Activated T-cell treated with anti-CD3 and anti-CD28 coated beads, Interleukin-2, amount 50 U/mL, for 24 hours (primary cell): ENCODE results near the gene PDE7B.

Experiments
- DNase-seq: peaks from one replicate; pipeline ENCODE4 v3.0.0-alpha.2; 2020
- H3K27ac Mint-ChIP-seq: 2 replicates; pipeline ENCODE4 v1.8.0; 2020; ENCODE audit warnings: mild to moderate bottlenecking, mixed read lengths
- H3K27me3 Mint-ChIP-seq: 2 replicates; pipeline ENCODE4 v1.8.0; 2020; ENCODE audit warnings: mixed read lengths
- H3K36me3 Mint-ChIP-seq: 2 replicates; pipeline ENCODE4 v1.8.0; 2020; ENCODE audit warnings: low read depth, mixed read lengths
- H3K4me1 Mint-ChIP-seq: 2 replicates; pipeline ENCODE4 v1.8.0; 2020; ENCODE audit warnings: low read depth, mixed read lengths
- H3K4me3 Mint-ChIP-seq: 2 replicates; pipeline ENCODE4 v1.8.0; 2020; ENCODE audit warnings: mild to moderate bottlenecking, moderate library complexity, mixed read lengths
- H3K9me3 Mint-ChIP-seq: 2 replicates; pipeline ENCODE4 v1.8.0; 2020; ENCODE audit warnings: mixed read lengths

The PDE7B gene

GRCh38 chr6:136038531-136038930, 187.0 kb downstream of the PDE7B start:
- no peaks in the 10 kb centered on the region for H3K9me3 Mint-ChIP-seq
- H3K27ac Mint-ChIP-seq: no peak overlapping the region
- H3K4me3 Mint-ChIP-seq: no peak overlapping the region

GRCh38 chr6:136039185-136039584, 187.7 kb downstream of the PDE7B start:
- Mint-ChIP-seq H3K9me3 (no peaks in the 10 kb centered on the region), H3K27ac (no peak overlapping the region), H3K4me1 (peaks cover 7% of the 10 kb centered on the region), H3K36me3 (no peaks in the 10 kb centered on the region), H3K4me3 (no peak overlapping the region), H3K27me3 (peaks cover 8% of the 10 kb centered on the region)
- DNase-seq: no peak

More at GRCh38 chr6:136038531-136038930, 187.0 kb downstream of the PDE7B start:
- H3K36me3 Mint-ChIP-seq: no peaks in the 10 kb centered on the region
- peaks cover 7% of the 10 kb centered on the region for H3K4me1 Mint-ChIP-seq
- peaks cover 8% of the 10 kb centered on the region for H3K27me3 Mint-ChIP-seq
- no peak for DNase-seq

GRCh38 chr6:136050475-136050874, 199.0 kb downstream of the PDE7B start:
- H3K4me1 Mint-ChIP-seq: peaks cover 17% of the 10 kb centered on the region
- H3K27me3 Mint-ChIP-seq: no peaks in the 10 kb centered on the region
- no peaks in the 10 kb centered on the region for H3K9me3 Mint-ChIP-seq
- DNase-seq: no peak
- H3K36me3 Mint-ChIP-seq: no peaks in the 10 kb centered on the region
- no peak overlapping the region for H3K4me3 Mint-ChIP-seq
- no peak overlapping the region for H3K27ac Mint-ChIP-seq

- H3K4me3 Mint-ChIP-seq: peak overlapping the region; percentile 40
- H3K4me1 Mint-ChIP-seq: peaks cover 17% of the 10 kb centered on the region
- DNase-seq: no peak
- H3K27ac Mint-ChIP-seq: peak overlapping the region; percentile 44
- H3K9me3 Mint-ChIP-seq: no peaks in the 10 kb centered on the region
- H3K27me3 Mint-ChIP-seq: no peaks in the 10 kb centered on the region
- H3K36me3 Mint-ChIP-seq: no peaks in the 10 kb centered on the region
These were observed 199.8 kb downstream of the PDE7B start for GRCh38 chr6:136051140-136051775.

- Mint-ChIP-seq H3K27ac (no peak overlapping the region), H3K4me1 (peaks cover 17% of the 10 kb centered on the region), H3K27me3 (no peaks in the 10 kb centered on the region), H3K9me3 (no peaks in the 10 kb centered on the region), H3K36me3 (no peaks in the 10 kb centered on the region), H3K4me3 (no peak overlapping the region)
- DNase-seq: no peak
These were observed 200.5 kb downstream of the PDE7B start for GRCh38 chr6:136052031-136052430.

GRCh38 chr6:136058852-136059251, 207.4 kb downstream of the PDE7B start:
- H3K36me3 Mint-ChIP-seq: no peaks in the 10 kb centered on the region
- H3K27me3 Mint-ChIP-seq: peaks cover 10% of the 10 kb centered on the region
- no peak overlapping the region for H3K4me3 Mint-ChIP-seq
- DNase-seq: no peak
- H3K9me3 Mint-ChIP-seq: no peaks in the 10 kb centered on the region
- no peak overlapping the region for H3K27ac Mint-ChIP-seq
- no peaks in the 10 kb centered on the region for H3K4me1 Mint-ChIP-seq

GRCh38 chr6:136059308-136059707, 207.8 kb downstream of the PDE7B start:
- Mint-ChIP-seq H3K27me3 (peaks cover 10% of the 10 kb centered on the region), H3K9me3 (no peaks in the 10 kb centered on the region), H3K27ac (no peak overlapping the region), H3K4me1 (no peaks in the 10 kb centered on the region), H3K4me3 (no peak overlapping the region), H3K36me3 (no peaks in the 10 kb centered on the region)
- no peak for DNase-seq

- DNase-seq: no peak
- H3K27me3 Mint-ChIP-seq: peaks cover 10% of the 10 kb centered on the region
- no peak overlapping the region for H3K27ac Mint-ChIP-seq
- no peak overlapping the region for H3K4me3 Mint-ChIP-seq
- no peaks in the 10 kb centered on the region for H3K36me3 Mint-ChIP-seq
- no peaks in the 10 kb centered on the region for H3K9me3 Mint-ChIP-seq
- no peaks in the 10 kb centered on the region for H3K4me1 Mint-ChIP-seq
These were observed 208.6 kb downstream of the PDE7B start for GRCh38 chr6:136060052-136060451.

GRCh38 chr6:136060759-136061158, 209.3 kb downstream of the PDE7B start:
- Mint-ChIP-seq H3K36me3 (no peaks in the 10 kb centered on the region), H3K27me3 (peaks cover 10% of the 10 kb centered on the region), H3K9me3 (no peaks in the 10 kb centered on the region), H3K27ac (no peak overlapping the region), H3K4me3 (no peak overlapping the region), H3K4me1 (no peaks in the 10 kb centered on the region)
- no peak for DNase-seq

- Mint-ChIP-seq H3K27me3 (peaks cover 10% of the 10 kb centered on the region), H3K4me3 (no peak overlapping the region), H3K27ac (no peak overlapping the region), H3K36me3 (no peaks in the 10 kb centered on the region), H3K4me1 (no peaks in the 10 kb centered on the region), H3K9me3 (no peaks in the 10 kb centered on the region)
- no peak for DNase-seq
These were observed 210.2 kb downstream of the PDE7B start for GRCh38 chr6:136061701-136062100.

GRCh38 chr6:136063096-136063495, 211.6 kb downstream of the PDE7B start:
- Mint-ChIP-seq H3K27ac (no peak overlapping the region), H3K27me3 (peaks cover 10% of the 10 kb centered on the region)

GRCh38 chr6:136066005-136066404, 214.5 kb downstream of the PDE7B start:
- no peaks in the 10 kb centered on the region for H3K9me3 Mint-ChIP-seq
- H3K4me1 Mint-ChIP-seq: no peaks in the 10 kb centered on the region
- no peaks in the 10 kb centered on the region for H3K36me3 Mint-ChIP-seq
- no peak overlapping the region for H3K27ac Mint-ChIP-seq
- H3K27me3 Mint-ChIP-seq: no peaks in the 10 kb centered on the region
- no peak overlapping the region for H3K4me3 Mint-ChIP-seq
- no peak for DNase-seq

More at GRCh38 chr6:136063096-136063495, 211.6 kb downstream of the PDE7B start:
- Mint-ChIP-seq H3K9me3 (no peaks in the 10 kb centered on the region), H3K36me3 (no peaks in the 10 kb centered on the region), H3K4me1 (no peaks in the 10 kb centered on the region), H3K4me3 (no peak overlapping the region)
- DNase-seq: no peak

- no peak overlapping the region for H3K27ac Mint-ChIP-seq
- H3K27me3 Mint-ChIP-seq: no peaks in the 10 kb centered on the region
- DNase-seq: no peak
- no peaks in the 10 kb centered on the region for H3K9me3 Mint-ChIP-seq
- no peaks in the 10 kb centered on the region for H3K36me3 Mint-ChIP-seq
- H3K4me1 Mint-ChIP-seq: no peaks in the 10 kb centered on the region
- H3K4me3 Mint-ChIP-seq: no peak overlapping the region
These were observed 216.3 kb downstream of the PDE7B start for GRCh38 chr6:136067731-136068341.

- no peaks in the 10 kb centered on the region for H3K4me1 Mint-ChIP-seq
- H3K36me3 Mint-ChIP-seq: no peaks in the 10 kb centered on the region
- H3K4me3 Mint-ChIP-seq: no peak overlapping the region
- no peaks in the 10 kb centered on the region for H3K9me3 Mint-ChIP-seq
- H3K27me3 Mint-ChIP-seq: no peaks in the 10 kb centered on the region
- H3K27ac Mint-ChIP-seq: no peak overlapping the region
- DNase-seq: no peak
These were observed 217.6 kb downstream of the PDE7B start for GRCh38 chr6:136069119-136069518.

GRCh38 chr6:136070815-136071214, 219.3 kb downstream of the PDE7B start:
- no peak overlapping the region for H3K4me3 Mint-ChIP-seq
- no peak overlapping the region for H3K27ac Mint-ChIP-seq
- no peak for DNase-seq
- H3K36me3 Mint-ChIP-seq: no peaks in the 10 kb centered on the region
- peaks cover 3% of the 10 kb centered on the region for H3K27me3 Mint-ChIP-seq
- no peaks in the 10 kb centered on the region for H3K9me3 Mint-ChIP-seq
- H3K4me1 Mint-ChIP-seq: no peaks in the 10 kb centered on the region
